Measurements from ENCODE around the gene KIR3DL2.

- TF ChIP-seq, protein P1, sequence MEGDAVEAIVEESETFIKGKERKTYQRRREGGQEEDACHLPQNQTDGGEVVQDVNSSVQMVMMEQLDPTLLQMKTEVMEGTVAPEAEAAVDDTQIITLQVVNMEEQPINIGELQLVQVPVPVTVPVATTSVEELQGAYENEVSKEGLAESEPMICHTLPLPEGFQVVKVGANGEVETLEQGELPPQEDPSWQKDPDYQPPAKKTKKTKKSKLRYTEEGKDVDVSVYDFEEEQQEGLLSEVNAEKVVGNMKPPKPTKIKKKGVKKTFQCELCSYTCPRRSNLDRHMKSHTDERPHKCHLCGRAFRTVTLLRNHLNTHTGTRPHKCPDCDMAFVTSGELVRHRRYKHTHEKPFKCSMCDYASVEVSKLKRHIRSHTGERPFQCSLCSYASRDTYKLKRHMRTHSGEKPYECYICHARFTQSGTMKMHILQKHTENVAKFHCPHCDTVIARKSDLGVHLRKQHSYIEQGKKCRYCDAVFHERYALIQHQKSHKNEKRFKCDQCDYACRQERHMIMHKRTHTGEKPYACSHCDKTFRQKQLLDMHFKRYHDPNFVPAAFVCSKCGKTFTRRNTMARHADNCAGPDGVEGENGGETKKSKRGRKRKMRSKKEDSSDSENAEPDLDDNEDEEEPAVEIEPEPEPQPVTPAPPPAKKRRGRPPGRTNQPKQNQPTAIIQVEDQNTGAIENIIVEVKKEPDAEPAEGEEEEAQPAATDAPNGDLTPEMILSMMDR (conservative IDR thresholded peaks at IDR 0.05), result no peak
- TF ChIP-seq ZFX (IDR thresholded peaks at IDR 0.05), result no peak
These were observed 56.6 kb downstream of the KIR3DL2 start for GRCh38 chr19:54906819-54907218.

Measured in C4-2B (cell line).